Subcutaneous abdominal adipose tissue (tissue), 5 donors: Measurements from ENCODE around the gene HS6ST1.

Experiments
- H3K27ac ChIP-seq: one replicate; pipeline ENCODE4 v1.7.0; 2013; ENCODE audit warnings: low read depth, mild to moderate bottlenecking, inconsistent platforms, low read length, moderate library complexity
- H3K27me3 ChIP-seq, 5 donors: one replicate each; pipeline ENCODE4 v1.7.0; 2013; ENCODE audit warnings: low read length in 5 of 5, inconsistent platforms in 1 of 5; ENCODE audit not compliant: control insufficient read depth in 5 of 5, insufficient read depth in 4 of 5
- H3K36me3 ChIP-seq, 5 donors: one replicate each; pipeline ENCODE4 v1.7.0; 2013; ENCODE audit warnings: low read length in 5 of 5; ENCODE audit not compliant: control insufficient read depth in 5 of 5, insufficient read depth in 5 of 5
- H3K4me1 ChIP-seq, 5 donors: one replicate each; pipeline ENCODE4 v1.7.0; 2013; ENCODE audit warnings: low read length in 5 of 5, mild to moderate bottlenecking in 3 of 5, moderate library complexity in 1 of 5; ENCODE audit not compliant: control insufficient read depth in 5 of 5, insufficient read depth in 5 of 5
- H3K4me3 ChIP-seq, 5 donors: one replicate each; pipeline ENCODE4 v1.7.0; 2013; ENCODE audit warnings: low read length in 5 of 5, low read depth in 1 of 5
- H3K9ac ChIP-seq, 5 donors: one replicate each; pipeline ENCODE4 v1.7.0; 2013; ENCODE audit warnings: low read length in 5 of 5, mild to moderate bottlenecking in 4 of 5, moderate library complexity in 3 of 5
- H3K9me3 ChIP-seq, 5 donors: one replicate each; pipeline ENCODE4 v1.7.0; 2013; ENCODE audit warnings: low read length in 5 of 5; ENCODE audit not compliant: control insufficient read depth in 5 of 5
- donor health status: healthy.
- donor health status: healthy.
- donor health status: healthy.
- donor health status: healthy.
- donor health status: healthy.

Gene HS6ST1

GRCh38 chr2:128276878-128277675 is 41.6 kb downstream of the HS6ST1 start:
- Histone ChIP-seq H3K9ac (no peak overlapping the region), H3K9me3 (peaks cover 0 to 7% (median 4%) of the 10 kb centered on the region in 5 donors), H3K36me3 (peaks cover 0 to 13% (median 9%) of the 10 kb centered on the region in 5 donors), H3K27ac (no peak overlapping the region), H3K27me3 (no peaks in the 10 kb centered on the region), H3K4me1 (peaks cover 9 to 28% (median 27%) of the 10 kb centered on the region in 5 donors), H3K4me3 (no peak overlapping the region)

- Histone ChIP-seq H3K4me3 (no peak overlapping the region), H3K4me1 (peaks cover 0 to 21% (median 12%) of the 10 kb centered on the region in 5 donors), H3K27ac (no peak overlapping the region), H3K36me3 (peaks cover 0 to 13% (median 10%) of the 10 kb centered on the region in 5 donors), H3K27me3 (no peaks in the 10 kb centered on the region), H3K9ac (no peak overlapping the region), H3K9me3 (peaks cover 0 to 7% (median 4%) of the 10 kb centered on the region in 5 donors)
These were observed 43.1 kb downstream of the HS6ST1 start for GRCh38 chr2:128275498-128276045.

GRCh38 chr2:128274218-128274617 is 44.5 kb downstream of the HS6ST1 start:
- Histone ChIP-seq H3K27ac (no peak overlapping the region), H3K9ac (no peak overlapping the region), H3K4me1 (peaks cover 0 to 20% (median 12%) of the 10 kb centered on the region in 5 donors), H3K36me3 (peaks cover 0 to 13% (median 10%) of the 10 kb centered on the region in 5 donors), H3K27me3 (no peaks in the 10 kb centered on the region), H3K4me3 (no peak overlapping the region), H3K9me3 (peaks cover 0 to 7% (median 4%) of the 10 kb centered on the region in 5 donors)

- Histone ChIP-seq H3K9ac (no peak overlapping the region), H3K27ac (no peak overlapping the region), H3K27me3 (no peaks in the 10 kb centered on the region), H3K9me3 (peaks cover 0 to 7% (median 4%) of the 10 kb centered on the region in 5 donors), H3K4me3 (no peak overlapping the region), H3K4me1 (peaks cover 0 to 22% (median 12%) of the 10 kb centered on the region in 5 donors), H3K36me3 (peaks cover 0 to 16% (median 10%) of the 10 kb centered on the region in 5 donors)
These were observed 45.1 kb downstream of the HS6ST1 start for GRCh38 chr2:128273469-128274081.

- no peak overlapping the region for H3K4me3 ChIP-seq
- H3K36me3 ChIP-seq = peaks cover 0 to 19% (median 10%) of the 10 kb centered on the region in 5 donors
- no peaks in the 10 kb centered on the region for H3K27me3 ChIP-seq
- H3K4me1 ChIP-seq = peaks cover 0 to 22% (median 12%) of the 10 kb centered on the region in 5 donors
- H3K9ac ChIP-seq = no peak overlapping the region
- H3K9me3 ChIP-seq = peaks cover 0 to 7% (median 4%) of the 10 kb centered on the region in 5 donors
- no peak overlapping the region for H3K27ac ChIP-seq
These were observed 45.8 kb downstream of the HS6ST1 start for GRCh38 chr2:128272601-128273468.

- Histone ChIP-seq H3K9ac (no peak overlapping the region), H3K4me1 (peaks cover 0 to 22% (median 12%) of the 10 kb centered on the region in 5 donors), H3K36me3 (peaks cover 0 to 22% (median 10%) of the 10 kb centered on the region in 5 donors), H3K4me3 (no peak overlapping the region), H3K27me3 (no peaks in the 10 kb centered on the region), H3K9me3 (peaks cover 0 to 7% (median 4%) of the 10 kb centered on the region in 5 donors), H3K27ac (no peak overlapping the region)
These were observed 46.6 kb downstream of the HS6ST1 start for GRCh38 chr2:128271911-128272600.

- Histone ChIP-seq H3K36me3 (peaks cover 0 to 22% (median 10%) of the 10 kb centered on the region in 5 donors), H3K27ac (no peak overlapping the region), H3K4me1 (peaks cover 0 to 22% (median 12%) of the 10 kb centered on the region in 5 donors), H3K27me3 (no peaks in the 10 kb centered on the region), H3K4me3 (no peak overlapping the region), H3K9ac (no peak overlapping the region), H3K9me3 (peaks cover 0 to 7% (median 4%) of the 10 kb centered on the region in 5 donors)
These were observed 47.1 kb downstream of the HS6ST1 start for GRCh38 chr2:128271597-128271910.

GRCh38 chr2:128270672-128271596 is 47.7 kb downstream of the HS6ST1 start:
- Histone ChIP-seq H3K36me3 (peaks cover 0 to 27% (median 10%) of the 10 kb centered on the region in 5 donors), H3K9ac (peak overlapping the region in 1 of 5 donors; percentile 49), H3K27ac (no peak overlapping the region), H3K4me1 (peaks cover 0 to 22% (median 12%) of the 10 kb centered on the region in 5 donors), H3K27me3 (no peaks in the 10 kb centered on the region), H3K9me3 (peaks cover 0 to 7% (median 4%) of the 10 kb centered on the region in 5 donors), H3K4me3 (no peak overlapping the region)
